Activated CD8-positive, alpha-beta memory T cell treated with anti-CD3 and anti-CD28 coated beads, Interleukin-2, amount 50 U/mL, for 24 hours (primary cell): ENCODE measurements around the gene PM20D1.

Source experiments
- DNase-seq: peaks from one replicate; pipeline ENCODE4 v3.0.0-alpha.2; 2020; ENCODE audit errors: extremely low read depth

PM20D1 gene

GRCh38 chr1:205805082-205805711 is 44.7 kb downstream of the PM20D1 start:
- no peak for DNase-seq

GRCh38 chr1:205804605-205805004 is 45.3 kb downstream of the PM20D1 start:
- DNase-seq, result no peak

GRCh38 chr1:205803986-205804385 is 45.9 kb downstream of the PM20D1 start:
- DNase-seq, result no peak

- DNase-seq, result no peak
Measured at GRCh38 chr1:205802060-205802459, 47.9 kb downstream of the PM20D1 start.

- DNase-seq, result no peak
Measured at GRCh38 chr1:205800981-205801703, 48.8 kb downstream of the PM20D1 start.

GRCh38 chr1:205800427-205800826 is 49.5 kb downstream of the PM20D1 start:
- DNase-seq, result no peak

- no peak for DNase-seq
Measured at GRCh38 chr1:205798577-205798976, 51.4 kb downstream of the PM20D1 start.

- DNase-seq, result no peak
Measured at GRCh38 chr1:205797168-205797567, 52.8 kb downstream of the PM20D1 start.

- DNase-seq, result no peak
Measured at GRCh38 chr1:205794011-205794730, 55.8 kb downstream of the PM20D1 start.

- DNase-seq, result no peak
Measured at GRCh38 chr1:205792961-205793673, 56.8 kb downstream of the PM20D1 start.

GRCh38 chr1:205792481-205792881 is 57.5 kb downstream of the PM20D1 start:
- DNase-seq, result no peak

- DNase-seq, result no peak
Measured at GRCh38 chr1:205791568-205792180, 58.3 kb downstream of the PM20D1 start.

GRCh38 chr1:205787287-205787916 is 62.5 kb downstream of the PM20D1 start:
- DNase-seq, result no peak

GRCh38 chr1:205786601-205787000 is 63.3 kb downstream of the PM20D1 start:
- DNase-seq, result no peak

- no peak for DNase-seq
Measured at GRCh38 chr1:205785446-205785845, 64.5 kb downstream of the PM20D1 start.

GRCh38 chr1:205783904-205784303 is 66.0 kb downstream of the PM20D1 start:
- DNase-seq, result no peak

- no peak for DNase-seq
Measured at GRCh38 chr1:205783433-205783795, 66.5 kb downstream of the PM20D1 start.

- DNase-seq, result no peak
Measured at GRCh38 chr1:205782627-205783432, 67.1 kb downstream of the PM20D1 start.

GRCh38 chr1:205780335-205780734 is 69.6 kb downstream of the PM20D1 start:
- no peak for DNase-seq
